Measurements from ENCODE around the gene CACTIN.

DNA sequence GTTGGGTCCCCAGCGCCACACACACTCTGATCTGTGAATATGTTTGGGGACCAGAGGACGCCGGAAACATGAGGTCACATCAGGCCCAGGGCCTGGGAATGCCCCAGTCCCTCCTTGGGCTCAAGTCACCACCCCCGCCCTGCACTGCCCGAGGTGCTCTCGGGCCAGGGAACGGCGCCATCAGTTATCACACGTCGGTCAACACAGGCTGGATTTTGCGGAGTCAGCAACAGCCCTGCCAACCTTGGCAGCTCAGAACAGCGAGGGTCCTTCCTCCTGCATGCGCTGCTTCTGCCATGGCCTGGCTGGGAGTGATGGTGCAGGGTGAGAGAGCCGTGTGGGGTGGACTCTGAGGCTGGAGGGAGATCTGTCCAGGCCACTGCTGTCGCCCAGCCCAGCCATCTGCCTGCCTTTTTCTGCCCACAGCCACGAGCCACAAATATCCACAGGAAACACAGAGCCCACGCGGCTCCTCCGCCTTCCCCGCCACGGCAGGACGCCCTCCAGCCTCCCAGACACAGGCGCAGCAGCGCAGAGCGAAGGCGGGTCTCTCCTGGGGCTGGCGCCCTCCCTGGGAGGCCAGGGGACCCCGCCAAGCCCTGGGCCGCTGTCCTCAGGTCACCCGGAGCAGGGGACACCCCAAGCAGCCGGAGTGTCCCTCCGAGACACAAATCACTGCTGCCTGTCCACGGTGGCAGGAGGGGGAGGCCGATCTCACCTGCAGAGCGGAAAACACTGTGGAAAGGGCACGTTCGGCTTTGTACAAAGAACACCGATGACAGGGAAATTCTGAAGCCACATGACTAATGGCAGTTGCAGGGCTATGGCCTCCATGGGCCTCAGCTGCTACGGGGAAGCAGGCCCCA, 31.6 kb upstream of the CACTIN start:
- TF ChIP-seq, protein P1, sequence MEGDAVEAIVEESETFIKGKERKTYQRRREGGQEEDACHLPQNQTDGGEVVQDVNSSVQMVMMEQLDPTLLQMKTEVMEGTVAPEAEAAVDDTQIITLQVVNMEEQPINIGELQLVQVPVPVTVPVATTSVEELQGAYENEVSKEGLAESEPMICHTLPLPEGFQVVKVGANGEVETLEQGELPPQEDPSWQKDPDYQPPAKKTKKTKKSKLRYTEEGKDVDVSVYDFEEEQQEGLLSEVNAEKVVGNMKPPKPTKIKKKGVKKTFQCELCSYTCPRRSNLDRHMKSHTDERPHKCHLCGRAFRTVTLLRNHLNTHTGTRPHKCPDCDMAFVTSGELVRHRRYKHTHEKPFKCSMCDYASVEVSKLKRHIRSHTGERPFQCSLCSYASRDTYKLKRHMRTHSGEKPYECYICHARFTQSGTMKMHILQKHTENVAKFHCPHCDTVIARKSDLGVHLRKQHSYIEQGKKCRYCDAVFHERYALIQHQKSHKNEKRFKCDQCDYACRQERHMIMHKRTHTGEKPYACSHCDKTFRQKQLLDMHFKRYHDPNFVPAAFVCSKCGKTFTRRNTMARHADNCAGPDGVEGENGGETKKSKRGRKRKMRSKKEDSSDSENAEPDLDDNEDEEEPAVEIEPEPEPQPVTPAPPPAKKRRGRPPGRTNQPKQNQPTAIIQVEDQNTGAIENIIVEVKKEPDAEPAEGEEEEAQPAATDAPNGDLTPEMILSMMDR (IDR thresholded peaks at IDR 0.05; ENCODE audit: low read length), result no peak
- TF ChIP-seq EZH2 (optimal IDR thresholded peaks at IDR 0.05; ENCODE audit: low read depth, low read length), result no peak
